H9 (cell line): ENCODE measurements around the gene NSF. TPM values are rescaled to one million over a fixed set of nuclear protein-coding genes. Genes with fewer than 3 reads are reported as not detected.
A peak's percentile ranks its signal among the peaks of the same experiment; 100 is the strongest.

Source experiments
- DNase-seq: peaks from one replicate; pipeline ENCODE4 v3.0.0-alpha.2; 2017
- H2AFZ ChIP-seq: one replicate; pipeline ENCODE4 v1.6.1; 2013; ENCODE audit warnings: mild to moderate bottlenecking, low read length, control low read depth, moderate library complexity
- H2AK5ac ChIP-seq: 2 replicates; pipeline ENCODE4 v1.6.1; 2013; ENCODE audit warnings: low read length, control low read depth, mixed read lengths; ENCODE audit not compliant: insufficient read length
- H2BK120ac ChIP-seq: one replicate; pipeline ENCODE4 v1.6.1; 2013; ENCODE audit warnings: low read depth, mild to moderate bottlenecking, low read length, control low read depth, inconsistent platforms; ENCODE audit not compliant: poor library complexity, severe bottlenecking
- H2BK12ac ChIP-seq: 2 replicates; pipeline ENCODE4 v1.6.1; 2013; ENCODE audit warnings: low read length, control low read depth, mixed read lengths, low read depth; ENCODE audit not compliant: insufficient read length
- H2BK15ac ChIP-seq: 2 replicates; pipeline ENCODE4 v1.6.1; 2013; ENCODE audit warnings: low read depth, low read length, control low read depth
- H2BK20ac ChIP-seq: one replicate; pipeline ENCODE4 v1.6.1; 2013; ENCODE audit warnings: low read depth, mild to moderate bottlenecking, low read length, control low read depth, inconsistent platforms; ENCODE audit not compliant: poor library complexity, severe bottlenecking
- H2BK5ac ChIP-seq: 2 replicates; pipeline ENCODE4 v1.6.1; 2013; ENCODE audit warnings: low read length, control low read depth, mixed read lengths; ENCODE audit not compliant: insufficient read length
- H3K14ac ChIP-seq: 2 replicates; pipeline ENCODE4 v1.6.1; 2013; ENCODE audit warnings: low read length, control low read depth; ENCODE audit not compliant: insufficient read depth
- H3K18ac ChIP-seq: 2 replicates; pipeline ENCODE4 v1.6.1; 2013; ENCODE audit warnings: low read depth, mild to moderate bottlenecking, mixed read lengths, low read length, control low read depth; ENCODE audit not compliant: insufficient read length
- H3K23ac ChIP-seq: 2 replicates; pipeline ENCODE4 v1.6.1; 2013; ENCODE audit warnings: low read length, control low read depth, mixed read lengths, low read depth; ENCODE audit not compliant: insufficient read length
- H3K23me2 ChIP-seq: 2 replicates; pipeline ENCODE4 v1.6.1; 2013; ENCODE audit warnings: low read depth, mild to moderate bottlenecking, mixed read lengths, low read length, control low read depth; ENCODE audit not compliant: insufficient read length, poor library complexity, severe bottlenecking
- H3K27ac ChIP-seq: 2 replicates; pipeline ENCODE4 v1.5.1; 2013; ENCODE audit warnings: low read length, control low read depth, mixed read lengths, low read depth; ENCODE audit not compliant: insufficient read length
- H3K27me3 ChIP-seq: 2 replicates; pipeline ENCODE4 v1.6.1; 2013; ENCODE audit warnings: low read length, control low read depth, inconsistent platforms; ENCODE audit not compliant: insufficient read depth
- H3K4ac ChIP-seq: 2 replicates; pipeline ENCODE4 v1.6.1; 2013; ENCODE audit warnings: low read depth, mild to moderate bottlenecking, control low read depth, inconsistent platforms, low read length, moderate library complexity
- H3K4me1 ChIP-seq: 2 replicates; pipeline ENCODE4 v1.6.1; 2013; ENCODE audit warnings: low read length, control low read depth, inconsistent platforms; ENCODE audit not compliant: insufficient read depth
- H3K4me2 ChIP-seq: 2 replicates; pipeline ENCODE4 v1.6.1; 2013; ENCODE audit warnings: low read length, control low read depth, mixed read lengths; ENCODE audit not compliant: insufficient read length, insufficient read depth
- H3K56ac ChIP-seq: 2 replicates; pipeline ENCODE4 v1.6.1; 2013; ENCODE audit warnings: low read depth, mild to moderate bottlenecking, mixed read lengths, low read length, control low read depth; ENCODE audit not compliant: insufficient read length
- H3K79me1 ChIP-seq: 2 replicates; pipeline ENCODE4 v1.6.1; 2013; ENCODE audit warnings: low read depth, mild to moderate bottlenecking, moderate library complexity, low read length, control low read depth, inconsistent platforms; ENCODE audit not compliant: insufficient read depth, poor library complexity, severe bottlenecking
- H3K79me2 ChIP-seq: 2 replicates; pipeline ENCODE4 v1.6.1; 2013; ENCODE audit warnings: low read length, control low read depth, inconsistent platforms; ENCODE audit not compliant: insufficient read depth
- H3K9ac ChIP-seq: 2 replicates; pipeline ENCODE4 v1.6.1; 2013; ENCODE audit warnings: low read length, control low read depth, mixed read lengths; ENCODE audit not compliant: insufficient read length; ENCODE audit errors: extremely low read depth
- H3K9me3 ChIP-seq: one replicate; pipeline ENCODE4 v1.6.1; 2013; ENCODE audit warnings: low read depth, low read length, inconsistent platforms; ENCODE audit not compliant: control insufficient read depth
- H3T11ph ChIP-seq: one replicate; pipeline ENCODE4 v1.6.1; 2013; ENCODE audit warnings: mild to moderate bottlenecking, low read length, control low read depth, inconsistent platforms
- H4K20me1 ChIP-seq: one replicate; pipeline ENCODE4 v1.6.1; 2013; ENCODE audit not compliant: control insufficient read depth, insufficient read length, insufficient read depth
- H4K5ac ChIP-seq: 2 replicates; pipeline ENCODE4 v1.6.1; 2013; ENCODE audit warnings: low read depth, mild to moderate bottlenecking, mixed read lengths, low read length, control low read depth; ENCODE audit not compliant: insufficient read length
- H4K8ac ChIP-seq: replicated peaks from 2 replicates; pipeline ENCODE4 v1.6.1; 2013; ENCODE audit warnings: low read length, control low read depth, mixed read lengths, low read depth; ENCODE audit not compliant: insufficient read length
- H4K91ac ChIP-seq: 2 replicates; pipeline ENCODE4 v1.6.1; 2013; ENCODE audit warnings: low read depth, mild to moderate bottlenecking, moderate library complexity, mixed read lengths, low read length, control low read depth; ENCODE audit not compliant: insufficient read length
- H3K27ac Mint-ChIP-seq, 3 experiments: 2 replicates in 2 of 3; 3 replicates in 1 of 3; pipeline ENCODE4 v1.8.0; 2020 to 2021; ENCODE audit warnings: mixed read lengths in 3 of 3, mild to moderate bottlenecking in 1 of 3, moderate library complexity in 1 of 3
- H3K27me3 Mint-ChIP-seq: 2 replicates; pipeline ENCODE4 v1.8.0; 2021; ENCODE audit warnings: low read depth, mild to moderate bottlenecking, moderate library complexity, mixed read lengths
- H3K36me3 Mint-ChIP-seq, 3 experiments: 2 replicates in 2 of 3; 3 replicates in 1 of 3; pipeline ENCODE4 v1.8.0; 2020 to 2021; ENCODE audit warnings: low read depth in 3 of 3, mixed read lengths in 3 of 3; ENCODE audit not compliant: insufficient read depth in 1 of 3
- H3K4me1 Mint-ChIP-seq, 2 experiments: 2 replicates each; pipeline ENCODE4 v1.8.0; 2020; ENCODE audit warnings: mixed read lengths in 2 of 2
- H3K4me3 Mint-ChIP-seq, 2 experiments: 2 replicates in 1 of 2; 3 replicates in 1 of 2; pipeline ENCODE4 v1.8.0; 2020 to 2021; ENCODE audit warnings: mild to moderate bottlenecking in 2 of 2, mixed read lengths in 2 of 2, moderate library complexity in 1 of 2
- H3K9me3 Mint-ChIP-seq, 2 experiments: 2 replicates in 1 of 2; 3 replicates in 1 of 2; pipeline ENCODE4 v1.8.0; 2020; ENCODE audit warnings: mild to moderate bottlenecking in 2 of 2, mixed read lengths in 2 of 2, moderate library complexity in 1 of 2
- CTCF ChIP-seq: fragments of 200-600 bp; sonication (generic); conservative IDR thresholded peaks from 3 replicates; pipeline ENCODE4 v1.8.0; 2021; ENCODE audit warnings: antibody characterized with exemption, mild to moderate bottlenecking
- WGBS: extraction: QIAGEN DNeasy Blood & Tissue Kit; methylation state at CpG from one replicate; pipeline ENCODE4 v1.1.7; 2013; ENCODE audit warnings: missing lambda C conversion rate, low lambda C conversion rate, mixed read lengths; ENCODE audit not compliant: insufficient read length; ENCODE audit errors: extremely low coverage; 5-methylcytosine and 5-hydroxymethylcytosine counted together
- total RNA-seq: library from RNA; stranded (reverse); gene quantifications from 2 replicates; pipeline ENCODE4 v1.2.1, GENCODE V29; 2021

Gene NSF
- total RNA-seq, 1 experiment from 2014 or later, result 36.4 TPM

- no peaks in the 10 kb centered on the region; the same call in 1 of the 2 replicates for H3K27me3 Mint-ChIP-seq
- Histone ChIP-seq H3K23ac (no peak overlapping the region), H3K27ac (no peak overlapping the region), H3K4me2 (no peak overlapping the region), H3K4ac (no peak overlapping the region), H3K9ac (no peak overlapping the region), H3K27me3 (no peaks in the 10 kb centered on the region), H2BK20ac (no peak overlapping the region), H2AFZ (no peak overlapping the region), H2BK12ac (no peak overlapping the region), H4K91ac (no peak overlapping the region), H4K20me1 (no peaks in the 10 kb centered on the region), H3K4me1 (no peaks in the 10 kb centered on the region; the same call in 1 of the 2 replicates), H3K9me3 (no peaks in the 10 kb centered on the region), H2BK120ac (no peak overlapping the region), H3T11ph (no peak overlapping the region), H3K18ac (no peak overlapping the region), H3K79me1 (no peaks in the 10 kb centered on the region), H3K79me2 (no peaks in the 10 kb centered on the region), H2AK5ac (no peak overlapping the region), H4K8ac (no peak overlapping the region), H3K14ac (no peak overlapping the region), H2BK15ac (no peak overlapping the region), H4K5ac (no peak overlapping the region), H3K23me2 (no peaks in the 10 kb centered on the region), H2BK5ac (no peak overlapping the region), H3K56ac (no peak overlapping the region)
- H3K9me3 Mint-ChIP-seq, result no peaks in the 10 kb centered on the region
- H3K4me3 Mint-ChIP-seq, result peak overlapping the region in 1 of 2 experiments; percentile 55; a peak in 2 of 5 replicates
- DNase-seq, result no peak
- H3K4me1 Mint-ChIP-seq, result peaks cover 38 to 42% of the 10 kb centered on the region in 2 experiments
- WGBS, result no CpG with 5 or more reads among the region's 1 CpG
- H3K36me3 Mint-ChIP-seq, result no peaks in the 10 kb centered on the region
- no peak for TF ChIP-seq CTCF
- H3K27ac Mint-ChIP-seq, result peak overlapping the region in 1 of 3 experiments; percentile 92; a peak in 3 of 7 replicates
These were observed 141.7 kb downstream of the NSF start for GRCh38 chr17:46732160-46732559.
